HepG2 (cell line): ENCODE results near the gene GGA2. TPM values are rescaled to one million over a fixed set of nuclear protein-coding genes. Genes with fewer than 3 reads are reported as not detected.
A peak's percentile ranks its signal among the peaks of the same experiment; 100 is the strongest.

Experiments used
- ARHGAP35 ChIP-seq: sonication (generic); formaldehyde crosslinking; IDR thresholded peaks from 2 replicates; pipeline ENCODE4 v1.9.0; 2022; ENCODE audit warnings: mild to moderate bottlenecking, inconsistent platforms, moderate library complexity, missing genetic modification reagents, borderline replicate concordance
- CAMTA2 ChIP-seq: sonication (generic); formaldehyde crosslinking; IDR thresholded peaks from 2 replicates; pipeline ENCODE4 v1.4.0; 2020; ENCODE audit warnings: mild to moderate bottlenecking, missing genetic modification reagents, borderline replicate concordance
- DNMT1 ChIP-seq: sonication (generic); formaldehyde crosslinking; IDR thresholded peaks from 2 replicates; pipeline ENCODE4 v1.5.1; 2020; ENCODE audit warnings: mild to moderate bottlenecking, missing genetic modification reagents
- EEA1 ChIP-seq: sonication (generic); formaldehyde crosslinking; IDR thresholded peaks from 2 replicates; pipeline ENCODE4 v1.5.1; 2020; ENCODE audit warnings: mild to moderate bottlenecking, missing genetic modification reagents, borderline replicate concordance
- MIXL1 ChIP-seq: IDR thresholded peaks from 2 replicates; pipeline ENCODE4 v1.6.1; 2016
- NFRKB ChIP-seq: fragments of 450-650 bp; IDR thresholded peaks from 2 replicates; pipeline ENCODE4 v1.6.1; 2017
- NPAS2 ChIP-seq: sonication (generic); formaldehyde crosslinking; IDR thresholded peaks from 2 replicates; pipeline ENCODE4 v1.8.0; 2022; ENCODE audit warnings: mild to moderate bottlenecking, missing genetic modification reagents, borderline replicate concordance
- PAF1 ChIP-seq: IDR thresholded peaks from 2 replicates; pipeline ENCODE4 v1.6.1; 2016; ENCODE audit warnings: missing genetic modification reagents, missing compliant biosample characterization
- RFX3 ChIP-seq: IDR thresholded peaks from 2 replicates; pipeline ENCODE4 v1.6.1; 2016; ENCODE audit warnings: missing biosample characterization, missing genetic modification reagents
- ZNF232 ChIP-seq: sonication (generic); formaldehyde crosslinking; IDR thresholded peaks from 2 replicates; pipeline ENCODE4 v1.4.0; 2020; ENCODE audit warnings: missing genetic modification reagents, borderline replicate concordance
- ZNF780A ChIP-seq: sonication (generic); formaldehyde crosslinking; IDR thresholded peaks from 2 replicates; pipeline ENCODE4 v1.8.0; 2022; ENCODE audit warnings: mild to moderate bottlenecking, missing genetic modification reagents, moderate library complexity
- ZSCAN29 ChIP-seq: sonication (generic); formaldehyde crosslinking; conservative IDR thresholded peaks from 2 replicates; pipeline ENCODE4 v1.4.0; 2020; ENCODE audit warnings: mild to moderate bottlenecking, missing genetic modification reagents
- polyA plus RNA-seq, 8 experiments: library from polyadenylated mRNA; depleted of rRNA in 3 of 8; stranded (reverse) in 7 of 8; unstranded in 1 of 8; fragments of >200 nt; fragmentation: Illumina TruSeq in 4 of 8; extraction: Trizol in 4 of 8; gene quantifications; 2 replicates each; pipeline versions ENCODE4 v1.2.1 to v1.2.3, GENCODE V29; 2011 to 2016; ENCODE audit warnings: low read depth in 4 of 8, missing spikeins in 1 of 8, mixed read lengths in 1 of 8; ENCODE audit not compliant: insufficient read depth in 1 of 8
- total RNA-seq, 5 experiments: library from RNA; depleted of rRNA; stranded (reverse); fragments of >200 nt; fragmentation: Illumina TruSeq; extraction: Trizol; gene quantifications; 2 replicates each; pipeline ENCODE4 v1.2.3, GENCODE V29; 2016; ENCODE audit warnings: low read depth in 1 of 5
- TF ChIP-seq, protein P1 (sequence below): sonication (generic); formaldehyde crosslinking; IDR thresholded peaks from 2 replicates; pipeline ENCODE4 v1.4.0; 2020; ENCODE audit warnings: missing genetic modification reagents
- TF ChIP-seq, protein P2 (sequence below): IDR thresholded peaks from 2 replicates; pipeline ENCODE4 v1.6.1; 2016; ENCODE audit warnings: low read depth, control low read depth
- TF ChIP-seq, protein P3 (sequence below): sonication (generic); formaldehyde crosslinking; IDR thresholded peaks from 2 replicates; pipeline ENCODE4 v1.4.0; 2020; ENCODE audit warnings: missing genetic modification reagents
- TF ChIP-seq, protein P4 (sequence below): sonication (generic); formaldehyde crosslinking; IDR thresholded peaks from 2 replicates; pipeline ENCODE4 v1.4.0; 2020; ENCODE audit warnings: missing genetic modification reagents
- TF ChIP-seq, protein P5 (sequence below): sonication (generic); formaldehyde crosslinking; IDR thresholded peaks from 2 replicates; pipeline ENCODE4 v1.8.0; 2023; ENCODE audit warnings: mild to moderate bottlenecking, missing genetic modification reagents

The GGA2 gene
- total and polyA plus RNA-seq, 2 of the 13 experiments (the other 11 are each of a cell fraction or from before 2014, with no cell fraction given) = 51.5 to 69.8 TPM

DNA sequence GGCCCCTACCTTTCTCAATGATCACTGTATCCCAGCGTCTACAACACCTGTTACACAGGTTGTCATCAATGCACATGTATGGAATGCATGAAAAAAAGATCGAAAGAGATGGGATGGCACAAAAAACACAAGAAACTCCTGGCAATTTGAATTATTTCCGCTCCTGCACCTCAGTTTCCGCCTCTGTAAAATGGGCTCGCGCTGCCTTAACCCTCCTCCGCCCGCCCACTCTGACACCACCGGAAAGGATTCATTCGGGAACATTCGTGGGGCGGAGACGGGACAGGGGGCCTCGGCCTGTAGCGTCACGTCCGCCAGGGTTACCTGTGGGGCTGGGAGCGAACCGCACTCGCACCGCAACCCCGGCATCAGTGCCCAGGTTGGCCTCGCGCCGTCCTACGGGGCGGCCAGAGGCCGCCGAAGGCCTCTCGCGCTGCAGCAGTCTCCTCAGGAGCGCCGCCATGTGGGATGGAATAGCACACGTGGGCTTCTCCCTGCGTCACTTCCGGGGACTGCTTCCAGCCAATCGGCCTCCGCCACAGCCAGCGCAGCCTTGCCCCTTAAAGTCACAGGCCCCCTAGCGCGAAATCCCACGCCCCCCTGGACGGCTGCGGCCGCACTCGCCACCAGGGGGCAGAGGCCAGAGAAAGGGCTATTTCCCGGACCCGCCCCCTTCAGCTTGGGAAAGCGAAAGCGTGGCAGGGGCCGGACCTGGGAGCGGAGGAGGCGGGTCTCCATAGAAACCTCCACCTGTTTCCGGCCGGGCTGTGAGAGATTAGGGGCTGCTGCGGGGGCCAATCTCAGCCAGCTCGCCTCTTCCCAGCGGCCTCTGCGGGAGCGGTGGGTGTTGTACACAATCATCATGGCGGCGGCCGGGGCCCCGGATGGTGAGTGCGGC, 46.8 kb upstream of the GGA2 start, which contains the start of the genes EARS2 and UBFD1 (continued):
- TF ChIP-seq NFRKB (no peak), RFX3 (CRISPR knock-in tag) (peak; percentile 83), ZSCAN29 (peak; percentile 42; the same call in 1 of the 2 replicates), NPAS2 (CRISPR knock-in tag) (no peak), EEA1 (CRISPR knock-in tag) (no peak; the same call in 1 of the 2 replicates), ZNF232 (CRISPR knock-in tag) (peak; percentile 94), CAMTA2 (CRISPR knock-in tag) (peak; percentile 93), PAF1 (CRISPR knock-in tag) (no peak), ZNF780A (CRISPR knock-in tag) (peak; percentile 85), ARHGAP35 (CRISPR knock-in tag) (peak; percentile 83; the same call in 1 of the 2 replicates), DNMT1 (no peak; the same call in 1 of the 2 replicates), MIXL1 (CRISPR knock-in tag) (peak; percentile 92; the same call in 1 of the 2 replicates)
- TF ChIP-seq, protein P1, sequence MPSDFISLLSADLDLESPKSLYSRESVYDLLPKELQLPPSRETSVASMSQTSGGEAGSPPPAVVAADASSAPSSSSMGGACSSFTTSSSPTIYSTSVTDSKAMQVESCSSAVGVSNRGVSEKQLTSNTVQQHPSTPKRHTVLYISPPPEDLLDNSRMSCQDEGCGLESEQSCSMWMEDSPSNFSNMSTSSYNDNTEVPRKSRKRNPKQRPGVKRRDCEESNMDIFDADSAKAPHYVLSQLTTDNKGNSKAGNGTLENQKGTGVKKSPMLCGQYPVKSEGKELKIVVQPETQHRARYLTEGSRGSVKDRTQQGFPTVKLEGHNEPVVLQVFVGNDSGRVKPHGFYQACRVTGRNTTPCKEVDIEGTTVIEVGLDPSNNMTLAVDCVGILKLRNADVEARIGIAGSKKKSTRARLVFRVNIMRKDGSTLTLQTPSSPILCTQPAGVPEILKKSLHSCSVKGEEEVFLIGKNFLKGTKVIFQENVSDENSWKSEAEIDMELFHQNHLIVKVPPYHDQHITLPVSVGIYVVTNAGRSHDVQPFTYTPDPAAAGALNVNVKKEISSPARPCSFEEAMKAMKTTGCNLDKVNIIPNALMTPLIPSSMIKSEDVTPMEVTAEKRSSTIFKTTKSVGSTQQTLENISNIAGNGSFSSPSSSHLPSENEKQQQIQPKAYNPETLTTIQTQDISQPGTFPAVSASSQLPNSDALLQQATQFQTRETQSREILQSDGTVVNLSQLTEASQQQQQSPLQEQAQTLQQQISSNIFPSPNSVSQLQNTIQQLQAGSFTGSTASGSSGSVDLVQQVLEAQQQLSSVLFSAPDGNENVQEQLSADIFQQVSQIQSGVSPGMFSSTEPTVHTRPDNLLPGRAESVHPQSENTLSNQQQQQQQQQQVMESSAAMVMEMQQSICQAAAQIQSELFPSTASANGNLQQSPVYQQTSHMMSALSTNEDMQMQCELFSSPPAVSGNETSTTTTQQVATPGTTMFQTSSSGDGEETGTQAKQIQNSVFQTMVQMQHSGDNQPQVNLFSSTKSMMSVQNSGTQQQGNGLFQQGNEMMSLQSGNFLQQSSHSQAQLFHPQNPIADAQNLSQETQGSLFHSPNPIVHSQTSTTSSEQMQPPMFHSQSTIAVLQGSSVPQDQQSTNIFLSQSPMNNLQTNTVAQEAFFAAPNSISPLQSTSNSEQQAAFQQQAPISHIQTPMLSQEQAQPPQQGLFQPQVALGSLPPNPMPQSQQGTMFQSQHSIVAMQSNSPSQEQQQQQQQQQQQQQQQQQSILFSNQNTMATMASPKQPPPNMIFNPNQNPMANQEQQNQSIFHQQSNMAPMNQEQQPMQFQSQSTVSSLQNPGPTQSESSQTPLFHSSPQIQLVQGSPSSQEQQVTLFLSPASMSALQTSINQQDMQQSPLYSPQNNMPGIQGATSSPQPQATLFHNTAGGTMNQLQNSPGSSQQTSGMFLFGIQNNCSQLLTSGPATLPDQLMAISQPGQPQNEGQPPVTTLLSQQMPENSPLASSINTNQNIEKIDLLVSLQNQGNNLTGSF (CRISPR knock-in tag) = peak; percentile 94
- TF ChIP-seq, protein P2, sequence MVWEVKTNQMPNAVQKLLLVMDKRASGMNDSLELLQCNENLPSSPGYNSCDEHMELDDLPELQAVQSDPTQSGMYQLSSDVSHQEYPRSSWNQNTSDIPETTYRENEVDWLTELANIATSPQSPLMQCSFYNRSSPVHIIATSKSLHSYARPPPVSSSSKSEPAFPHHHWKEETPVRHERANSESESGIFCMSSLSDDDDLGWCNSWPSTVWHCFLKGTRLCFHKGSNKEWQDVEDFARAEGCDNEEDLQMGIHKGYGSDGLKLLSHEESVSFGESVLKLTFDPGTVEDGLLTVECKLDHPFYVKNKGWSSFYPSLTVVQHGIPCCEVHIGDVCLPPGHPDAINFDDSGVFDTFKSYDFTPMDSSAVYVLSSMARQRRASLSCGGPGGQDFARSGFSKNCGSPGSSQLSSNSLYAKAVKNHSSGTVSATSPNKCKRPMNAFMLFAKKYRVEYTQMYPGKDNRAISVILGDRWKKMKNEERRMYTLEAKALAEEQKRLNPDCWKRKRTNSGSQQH (CRISPR knock-in tag) = peak; percentile 42; the same call in 1 of the 2 replicates
- TF ChIP-seq, protein P3, sequence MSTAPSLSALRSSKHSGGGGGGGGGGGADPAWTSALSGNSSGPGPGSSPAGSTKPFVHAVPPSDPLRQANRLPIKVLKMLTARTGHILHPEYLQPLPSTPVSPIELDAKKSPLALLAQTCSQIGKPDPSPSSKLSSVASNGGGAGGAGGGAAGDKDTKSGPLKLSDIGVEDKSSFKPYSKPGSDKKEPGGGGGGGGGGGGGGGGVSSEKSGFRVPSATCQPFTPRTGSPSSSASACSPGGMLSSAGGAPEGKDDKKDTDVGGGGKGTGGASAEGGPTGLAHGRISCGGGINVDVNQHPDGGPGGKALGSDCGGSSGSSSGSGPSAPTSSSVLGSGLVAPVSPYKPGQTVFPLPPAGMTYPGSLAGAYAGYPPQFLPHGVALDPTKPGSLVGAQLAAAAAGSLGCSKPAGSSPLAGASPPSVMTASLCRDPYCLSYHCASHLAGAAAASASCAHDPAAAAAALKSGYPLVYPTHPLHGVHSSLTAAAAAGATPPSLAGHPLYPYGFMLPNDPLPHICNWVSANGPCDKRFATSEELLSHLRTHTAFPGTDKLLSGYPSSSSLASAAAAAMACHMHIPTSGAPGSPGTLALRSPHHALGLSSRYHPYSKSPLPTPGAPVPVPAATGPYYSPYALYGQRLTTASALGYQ (CRISPR knock-in tag) = peak; percentile 86
- TF ChIP-seq, protein P4, sequence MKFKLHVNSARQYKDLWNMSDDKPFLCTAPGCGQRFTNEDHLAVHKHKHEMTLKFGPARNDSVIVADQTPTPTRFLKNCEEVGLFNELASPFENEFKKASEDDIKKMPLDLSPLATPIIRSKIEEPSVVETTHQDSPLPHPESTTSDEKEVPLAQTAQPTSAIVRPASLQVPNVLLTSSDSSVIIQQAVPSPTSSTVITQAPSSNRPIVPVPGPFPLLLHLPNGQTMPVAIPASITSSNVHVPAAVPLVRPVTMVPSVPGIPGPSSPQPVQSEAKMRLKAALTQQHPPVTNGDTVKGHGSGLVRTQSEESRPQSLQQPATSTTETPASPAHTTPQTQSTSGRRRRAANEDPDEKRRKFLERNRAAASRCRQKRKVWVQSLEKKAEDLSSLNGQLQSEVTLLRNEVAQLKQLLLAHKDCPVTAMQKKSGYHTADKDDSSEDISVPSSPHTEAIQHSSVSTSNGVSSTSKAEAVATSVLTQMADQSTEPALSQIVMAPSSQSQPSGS (CRISPR knock-in tag) = peak; percentile 92
- TF ChIP-seq, protein P5, sequence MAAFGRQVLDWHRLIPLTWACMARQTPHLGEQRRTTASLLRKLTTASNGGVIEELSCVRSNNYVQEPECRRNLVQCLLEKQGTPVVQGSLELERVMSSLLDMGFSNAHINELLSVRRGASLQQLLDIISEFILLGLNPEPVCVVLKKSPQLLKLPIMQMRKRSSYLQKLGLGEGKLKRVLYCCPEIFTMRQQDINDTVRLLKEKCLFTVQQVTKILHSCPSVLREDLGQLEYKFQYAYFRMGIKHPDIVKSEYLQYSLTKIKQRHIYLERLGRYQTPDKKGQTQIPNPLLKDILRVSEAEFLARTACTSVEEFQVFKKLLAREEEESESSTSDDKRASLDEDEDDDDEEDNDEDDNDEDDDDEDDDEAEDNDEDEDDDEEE = no peak
